ENCODE results near the gene PPP4R2. TPM values are rescaled to one million over a fixed set of nuclear protein-coding genes. Genes with fewer than 3 reads are reported as not detected.

The PPP4R2 gene
- total and polyA plus RNA-seq, 2 donors (not counting 3 experiments of a cell fraction or from before 2014, with no cell fraction given): 6.5 to 74.4 TPM

DNA sequence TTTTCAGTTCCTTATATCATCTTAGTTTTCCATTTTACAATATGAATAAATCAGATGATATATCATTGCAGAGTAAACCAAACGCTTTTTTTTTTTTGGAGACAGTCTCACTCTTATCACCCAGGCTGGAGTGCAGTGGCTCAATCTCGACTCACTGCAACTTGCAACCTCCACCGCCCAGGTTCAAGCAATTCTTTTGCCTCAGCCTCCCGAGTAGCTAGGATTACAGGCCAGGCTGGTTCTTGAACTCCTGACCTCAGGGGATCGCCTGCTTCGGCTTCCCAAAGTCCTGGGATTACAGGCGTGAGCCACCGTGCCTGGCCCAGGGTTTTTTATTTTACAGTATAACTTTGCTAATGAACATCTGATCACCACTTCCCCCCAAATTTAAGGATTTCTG lies 59.0 kb downstream of the PPP4R2 start:
- CTCF ChIA-PET: interaction anchor here (0.6 to 6.5 kb wide), 12 partner anchors 9 to 206 kb away, joined by 3 to 91 read pairs (median 8); partner anchors contain the start of genes PPP4R2 and SHQ1
- no peak overlapping the region for H2AFZ ChIP-seq (ENCODE audit: low read depth, low read length)
- H3K4me1 ChIP-seq (ENCODE audit: control insufficient read depth, extremely low read depth, insufficient read depth, low read length): peaks cover 4% of the 10 kb centered on the region
- no peaks in the 10 kb centered on the region for H3K27me3 ChIP-seq (ENCODE audit: control insufficient read depth in 2 of 2, insufficient read depth in 2 of 2, low read length in 2 of 2)
- H3K9me1 ChIP-seq (replicated peaks; ENCODE audit: control insufficient read depth, extremely low read depth, insufficient read depth, low read length): no peaks in the 10 kb centered on the region
- intact Hi-C loops (cut with micrococcal nuclease) (no loop called here), dilution Hi-C loops (cut with MboI; ENCODE audit: extremely low pct_ligation_motif_present, low sequenced_read_pairs) (no loop called here)
- H3K4me3 ChIP-seq (replicated peaks in 1 of 3; ENCODE audit: insufficient read depth in 1 of 3, low read depth in 1 of 3, low read length in 3 of 3): no peak overlapping the region
- no peak overlapping the region for H3K9ac ChIP-seq (replicated peaks; ENCODE audit: extremely low read depth, insufficient read depth, low read length)
- H3K79me2 ChIP-seq (ENCODE audit: control insufficient read depth, insufficient read depth, low read length): peaks cover 35% of the 10 kb centered on the region
- TF ChIP-seq POLR2A (IDR thresholded peaks at IDR 0.05; ENCODE audit: low read depth, low read length) (no peak), POLR2AphosphoS5 (IDR thresholded peaks at IDR 0.05; ENCODE audit: insufficient read depth, low read depth, low read length) (no peak)
- TF ChIP-seq, protein P1, sequence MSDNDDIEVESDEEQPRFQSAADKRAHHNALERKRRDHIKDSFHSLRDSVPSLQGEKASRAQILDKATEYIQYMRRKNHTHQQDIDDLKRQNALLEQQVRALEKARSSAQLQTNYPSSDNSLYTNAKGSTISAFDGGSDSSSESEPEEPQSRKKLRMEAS (IDR thresholded peaks at IDR 0.05; ENCODE audit: insufficient read depth, insufficient read length): no peak
- TF ChIP-seq, protein P2, sequence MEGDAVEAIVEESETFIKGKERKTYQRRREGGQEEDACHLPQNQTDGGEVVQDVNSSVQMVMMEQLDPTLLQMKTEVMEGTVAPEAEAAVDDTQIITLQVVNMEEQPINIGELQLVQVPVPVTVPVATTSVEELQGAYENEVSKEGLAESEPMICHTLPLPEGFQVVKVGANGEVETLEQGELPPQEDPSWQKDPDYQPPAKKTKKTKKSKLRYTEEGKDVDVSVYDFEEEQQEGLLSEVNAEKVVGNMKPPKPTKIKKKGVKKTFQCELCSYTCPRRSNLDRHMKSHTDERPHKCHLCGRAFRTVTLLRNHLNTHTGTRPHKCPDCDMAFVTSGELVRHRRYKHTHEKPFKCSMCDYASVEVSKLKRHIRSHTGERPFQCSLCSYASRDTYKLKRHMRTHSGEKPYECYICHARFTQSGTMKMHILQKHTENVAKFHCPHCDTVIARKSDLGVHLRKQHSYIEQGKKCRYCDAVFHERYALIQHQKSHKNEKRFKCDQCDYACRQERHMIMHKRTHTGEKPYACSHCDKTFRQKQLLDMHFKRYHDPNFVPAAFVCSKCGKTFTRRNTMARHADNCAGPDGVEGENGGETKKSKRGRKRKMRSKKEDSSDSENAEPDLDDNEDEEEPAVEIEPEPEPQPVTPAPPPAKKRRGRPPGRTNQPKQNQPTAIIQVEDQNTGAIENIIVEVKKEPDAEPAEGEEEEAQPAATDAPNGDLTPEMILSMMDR (IDR thresholded peaks at IDR 0.05; ENCODE audit: extremely low read depth in 1 of 2, insufficient read depth in 1 of 2, low read depth in 1 of 2, low read length in 2 of 2): no peak
- H3K36me3 ChIP-seq (ENCODE audit: control insufficient read depth in 2 of 2, extremely low read depth in 1 of 2, insufficient read depth in 2 of 2, low read length in 2 of 2): no peaks in the 10 kb centered on the region
- BruUV-seq (replicated peaks): no TSS peak
- no peaks in the 10 kb centered on the region for H3K9me3 ChIP-seq (replicated peaks; ENCODE audit: control insufficient read depth, insufficient read depth, low read length)
- H3K4me2 ChIP-seq (ENCODE audit: insufficient read depth, low read length): no peak overlapping the region
- POLR2A ChIA-PET: no interaction called here
- no peak for DNase-seq (ENCODE audit: low read depth, low spot score)
- no peak for FAIRE-seq
- no peak overlapping the region for H3K27ac ChIP-seq (ENCODE audit: insufficient read depth, low read depth, low read length)
- H4K20me1 ChIP-seq (replicated peaks; ENCODE audit: control insufficient read depth, extremely low read depth, insufficient read depth, low read length): peaks cover 16% of the 10 kb centered on the region

Measured in endothelial cell of umbilical vein (primary cell).